GM18907 (cell line): ENCODE data around the gene NWD2.
"Not testable (repeated sequence)": the region's sequence is repeated elsewhere in the genome, so short reads cannot be mapped to it uniquely, and the experiment has no call there.

Experiments
- ATAC-seq: cut with Tn5 transposase; IDR thresholded peaks from one replicate; pipeline ENCODE4 v1.9.1; 2021; ENCODE audit warnings: mild to moderate bottlenecking, moderate library complexity; ENCODE audit not compliant: unreplicated experiment

Gene NWD2

GRCh38 chr4:37489697-37490096, 245.2 kb downstream of the NWD2 start:
- ATAC-seq = no peak

GRCh38 chr4:37490391-37491347, 246.1 kb downstream of the NWD2 start:
- ATAC-seq = no peak

- not testable (repeated sequence) for ATAC-seq
Measured at GRCh38 chr4:37495353-37495752, 250.8 kb downstream of the NWD2 start.
